ENCODE data around the gene GRAMD1C.

Gene GRAMD1C

DNA sequence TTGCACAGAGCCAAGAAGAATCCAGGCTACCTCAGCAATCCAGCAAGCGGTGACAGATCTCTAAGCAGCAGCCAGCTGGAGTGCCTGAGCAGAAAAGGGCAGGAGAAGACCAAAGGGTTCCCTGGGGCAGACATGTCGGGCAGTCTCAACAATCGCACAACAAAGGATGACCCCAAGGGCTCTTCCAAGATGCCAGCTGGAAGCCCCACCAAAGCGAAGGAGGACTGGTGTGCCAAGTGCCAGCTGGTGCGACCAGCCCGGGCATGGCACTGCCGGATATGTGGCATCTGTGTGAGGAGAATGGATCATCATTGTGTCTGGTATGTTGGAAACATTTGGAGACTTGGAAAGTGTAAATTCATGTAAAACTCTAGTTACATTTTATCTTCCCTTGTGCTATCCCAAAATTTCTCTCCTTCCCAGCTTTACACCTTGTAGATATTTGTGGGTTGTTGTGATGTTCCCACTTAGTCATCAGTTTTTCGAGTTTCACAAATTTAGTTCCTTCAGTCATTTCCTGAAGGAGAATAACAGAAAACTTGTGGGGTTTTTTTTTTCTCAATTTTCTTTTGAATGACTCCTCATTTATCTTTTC is 115.6 kb downstream of the GRAMD1C start:
- DNase-seq = no peak

DNA sequence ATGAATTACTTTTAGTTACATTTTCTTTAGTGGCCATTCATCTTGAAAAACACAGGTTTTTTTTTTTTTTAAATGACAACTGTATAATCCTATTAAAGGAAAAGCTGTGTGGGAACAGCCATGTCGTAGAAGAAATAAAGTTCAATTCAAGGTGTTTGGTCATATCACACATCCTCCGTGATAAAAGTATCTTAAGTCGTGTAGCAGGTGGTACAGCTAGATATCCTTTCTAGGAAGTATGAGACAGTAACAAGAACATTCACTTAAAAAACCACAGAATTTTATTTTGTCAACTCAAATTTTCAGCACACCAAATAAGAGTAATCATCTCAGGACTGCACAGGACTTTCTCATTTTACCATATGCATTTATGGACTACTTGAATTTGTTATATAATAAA is 125.3 kb downstream of the GRAMD1C start:
- DNase-seq = no peak

DNA sequence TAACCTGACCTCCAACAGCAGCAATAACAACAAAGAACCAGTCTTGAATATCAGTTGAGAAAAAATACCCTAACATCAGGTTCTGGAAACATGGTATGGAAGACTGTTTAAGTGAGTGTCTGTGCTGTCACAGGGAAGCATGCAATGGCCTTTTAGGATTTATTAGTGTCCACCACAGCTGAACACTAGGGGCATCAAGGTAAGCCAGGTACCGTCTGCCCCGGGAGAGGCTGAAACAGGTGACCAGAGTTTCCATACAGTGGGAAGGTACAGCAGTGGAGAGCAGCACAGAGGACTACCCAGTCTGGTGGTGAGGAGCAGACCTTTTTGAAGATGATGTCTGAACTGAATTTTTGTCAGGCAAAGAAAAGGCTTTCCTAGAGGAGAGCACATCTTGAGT is 127.6 kb downstream of the GRAMD1C start:
- DNase-seq = no peak

DNA sequence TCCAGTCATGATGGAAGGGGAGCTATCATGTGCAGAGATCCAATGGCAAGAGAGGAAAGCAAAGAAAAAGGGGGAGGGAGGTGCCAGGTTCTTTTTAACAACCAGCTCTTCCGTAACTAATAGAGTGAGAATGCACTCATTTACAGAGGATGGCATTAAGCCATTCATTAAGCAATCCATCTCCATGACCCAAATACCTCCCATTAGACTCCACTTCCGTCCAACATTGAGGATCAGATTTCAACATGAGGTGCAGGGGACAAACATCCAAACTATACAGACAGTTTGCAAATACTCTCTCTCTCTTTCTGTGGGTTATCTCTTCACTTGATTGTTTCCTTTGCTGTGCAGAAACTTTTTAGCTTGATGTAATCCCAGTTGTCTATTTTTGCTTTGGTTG is 130.4 kb downstream of the GRAMD1C start:
- no peak for DNase-seq

DNA sequence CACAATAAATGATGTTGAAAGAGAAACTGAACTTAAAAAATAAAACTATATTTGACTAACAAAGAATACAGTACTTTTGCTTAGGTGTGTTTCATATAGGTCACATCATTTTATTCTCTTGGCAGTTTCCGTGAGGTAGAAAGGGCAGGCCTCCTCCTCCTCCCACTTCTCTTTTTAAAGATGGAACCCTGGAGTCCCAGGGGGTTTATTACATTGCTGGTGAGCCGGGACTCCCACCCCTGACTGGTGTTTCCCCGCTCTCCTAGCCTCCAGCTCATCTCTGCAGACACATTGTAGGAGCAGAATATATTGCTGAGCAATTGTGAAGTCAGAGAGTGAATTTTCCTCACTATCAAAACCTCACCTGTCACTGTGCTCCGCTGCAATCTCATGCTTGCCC is 139.2 kb downstream of the GRAMD1C start:
- DNase-seq = no peak

DNA sequence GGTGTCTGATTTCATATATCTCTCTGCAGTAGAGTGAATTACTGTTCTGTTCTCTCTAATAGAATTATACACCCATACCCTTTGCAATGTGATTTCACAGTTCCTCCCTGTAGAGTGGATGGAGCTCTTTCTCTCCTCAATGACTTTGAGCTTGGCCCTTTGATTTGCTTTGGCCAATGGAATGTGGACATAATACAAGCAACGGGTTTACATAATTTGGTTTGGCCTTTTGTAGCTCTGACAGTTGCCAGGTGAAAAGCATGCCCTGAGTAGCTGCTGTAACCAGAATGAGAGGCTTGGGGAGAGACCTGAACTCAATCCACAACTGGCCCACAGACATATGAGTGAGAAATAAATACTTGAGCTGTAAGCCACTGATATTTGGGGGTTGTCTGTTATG is 141.3 kb downstream of the GRAMD1C start:
- DNase-seq = no peak

DNA sequence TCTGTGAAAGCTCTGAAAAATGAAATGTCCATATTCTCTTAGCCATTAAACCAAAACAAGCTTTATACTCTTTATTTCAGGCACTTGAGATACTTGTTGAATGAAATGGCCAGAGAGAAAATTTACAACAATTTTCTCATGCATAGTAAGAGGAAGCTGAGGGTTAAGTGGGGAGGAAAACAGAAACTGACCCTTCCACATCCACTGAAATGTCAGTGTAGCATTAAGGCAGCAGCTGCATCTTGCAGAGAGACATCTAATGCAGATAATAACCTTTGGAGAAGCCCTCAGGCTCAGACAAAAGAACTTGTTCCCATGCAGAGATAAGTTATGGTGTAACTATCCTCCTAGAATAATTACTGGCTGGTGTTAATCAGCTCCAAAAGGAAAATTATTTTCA is 143.2 kb downstream of the GRAMD1C start:
- DNase-seq = no peak

DNA sequence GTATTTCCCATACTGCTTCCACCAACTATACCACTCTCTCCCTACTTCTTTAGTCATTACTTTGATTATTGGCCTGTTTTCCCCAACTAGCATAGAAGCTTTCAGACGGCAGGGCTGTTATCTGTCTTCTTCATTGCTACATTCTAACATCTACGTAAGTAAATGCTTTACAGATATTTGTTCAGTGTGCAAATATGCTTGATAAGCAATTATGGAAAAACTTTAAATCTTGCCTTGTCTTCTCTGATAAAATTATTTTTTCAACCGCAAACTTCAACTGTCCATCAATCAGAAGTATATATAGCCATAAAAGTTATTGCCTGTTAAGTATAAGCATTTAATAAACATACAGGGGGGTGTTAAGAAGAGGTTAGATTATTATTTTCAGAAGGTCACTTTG is 145.0 kb downstream of the GRAMD1C start:
- DNase-seq = no peak

DNA sequence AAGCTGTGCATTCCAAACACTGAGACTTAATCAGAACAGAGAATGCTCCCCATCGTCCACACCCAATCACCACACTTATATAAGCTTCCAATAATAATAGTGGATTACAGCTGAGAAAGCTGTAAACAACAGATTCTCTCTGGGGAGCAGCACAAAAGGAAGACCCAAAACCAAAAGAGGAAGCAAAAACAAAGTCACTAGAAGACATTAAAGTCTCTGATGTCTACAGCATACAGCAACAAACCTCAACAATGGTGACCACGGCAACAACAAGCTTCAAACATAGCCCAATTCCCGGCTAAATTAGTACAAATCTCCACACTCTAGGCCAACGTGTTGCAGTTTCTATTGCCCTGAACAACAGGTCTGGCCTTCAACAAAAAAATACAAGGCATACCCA is 147.0 kb downstream of the GRAMD1C start:
- DNase-seq = no peak
